DMS114 treated with DMSO at 0.1 percent for 48 hours (cell line): Measurements from ENCODE around the gene JOSD1.
"Not testable (repeated sequence)": the region's sequence is repeated elsewhere in the genome, so short reads cannot be mapped to it uniquely, and the experiment has no call there.

Source experiments
- DNase-seq: peaks from one replicate; lab custom pipeline; 2025; ENCODE audit not compliant: unreplicated experiment; lab: John Stamatoyannopoulos, UW

Gene JOSD1

GRCh38 chr22:38694940-38695339, 5.8 kb downstream of the JOSD1 start:
- DNase-seq: no peak

- DNase-seq: no peak
These were observed 6.7 kb downstream of the JOSD1 start for GRCh38 chr22:38694049-38694448.

GRCh38 chr22:38689651-38690050, 11.1 kb downstream of the JOSD1 start:
- no peak for DNase-seq

- DNase-seq: no peak
These were observed 15.0 kb downstream of the JOSD1 start for GRCh38 chr22:38685761-38686160.

- DNase-seq: no peak
These were observed 15.8 kb downstream of the JOSD1 start for GRCh38 chr22:38684895-38685294.

- peak; percentile 78 for DNase-seq
These were observed 19.0 kb downstream of the JOSD1 start, which contains the start of gene TOMM22 for GRCh38 chr22:38681582-38682335. TSS of gene TOMM22 (plus strand) at chr22:38681957. CDS start at chr22:38681979, 22 bp downstream.

GRCh38 chr22:38675833-38676232, 24.9 kb downstream of the JOSD1 start:
- DNase-seq: no peak

- no peak for DNase-seq
These were observed 25.9 kb downstream of the JOSD1 start for GRCh38 chr22:38674888-38675287.

- DNase-seq: no peak
These were observed 43.5 kb downstream of the JOSD1 start for GRCh38 chr22:38657045-38657909.

GRCh38 chr22:38656256-38657044, 44.3 kb downstream of the JOSD1 start, which contains the start of the genes CBY1 and FAM227A:
TSS of gene CBY1 (plus strand) at chr22:38656638. CDS start at chr22:38668055, 11,417 bp downstream.
TSS of gene FAM227A (minus strand) at chr22:38656392. CDS start at chr22:38650168, 6,224 bp downstream.
- DNase-seq: peak; percentile 83

GRCh38 chr22:38655519-38656255, 45.1 kb downstream of the JOSD1 start:
- no peak for DNase-seq

GRCh38 chr22:38653741-38654140, 47.0 kb downstream of the JOSD1 start:
- DNase-seq: no peak

GRCh38 chr22:38652859-38653258, 47.9 kb downstream of the JOSD1 start:
- DNase-seq: no peak

- no peak for DNase-seq
These were observed 50.8 kb downstream of the JOSD1 start for GRCh38 chr22:38649841-38650522.

GRCh38 chr22:38645430-38645829, 55.3 kb downstream of the JOSD1 start:
- DNase-seq: no peak

- DNase-seq: not testable (repeated sequence)
These were observed 56.5 kb downstream of the JOSD1 start for GRCh38 chr22:38644245-38644644.

- no peak for DNase-seq
These were observed 59.2 kb downstream of the JOSD1 start for GRCh38 chr22:38641476-38642040.

- no peak for DNase-seq
These were observed 62.0 kb downstream of the JOSD1 start for GRCh38 chr22:38638728-38639127.

- no peak for DNase-seq
These were observed 62.5 kb downstream of the JOSD1 start for GRCh38 chr22:38638216-38638615.
